Ishikawa (cell line): ENCODE data around the gene SLC17A9.

Experiments
- CEBPB ChIP-seq: IDR thresholded peaks from 2 replicates; pipeline ENCODE4 v1.6.1; 2012
- CREB1 ChIP-seq: IDR thresholded peaks from 2 replicates; pipeline ENCODE4 v1.6.1; 2012; ENCODE audit warnings: low read depth
- EP300 ChIP-seq: IDR thresholded peaks from 2 replicates; pipeline ENCODE4 v1.6.1; 2012; ENCODE audit warnings: borderline replicate concordance
- FOXM1 ChIP-seq: IDR thresholded peaks from 2 replicates; pipeline ENCODE4 v1.6.1; 2012; ENCODE audit warnings: low read depth, borderline replicate concordance
- RAD21 ChIP-seq: IDR thresholded peaks from 2 replicates; pipeline ENCODE4 v1.6.1; 2012; ENCODE audit warnings: low read depth
- TAF1 ChIP-seq: IDR thresholded peaks from 2 replicates; pipeline ENCODE4 v1.6.1; 2012; ENCODE audit warnings: low read depth, mild to moderate bottlenecking
- TCF12 ChIP-seq: IDR thresholded peaks from 2 replicates; pipeline ENCODE4 v1.6.1; 2012; ENCODE audit warnings: low read depth
- TEAD4 ChIP-seq: IDR thresholded peaks from 2 replicates; pipeline ENCODE4 v1.6.1; 2012
- YY1 ChIP-seq: IDR thresholded peaks from 2 replicates; pipeline ENCODE4 v1.6.1; 2012; ENCODE audit warnings: low read depth
- ZBTB7A ChIP-seq: IDR thresholded peaks from 2 replicates; pipeline ENCODE4 v1.6.1; 2012; ENCODE audit warnings: low read depth
- TF ChIP-seq, protein P1 (sequence below): IDR thresholded peaks from 2 replicates; pipeline ENCODE4 v1.6.1; 2012; ENCODE audit warnings: low read depth, mild to moderate bottlenecking
- TF ChIP-seq, protein P2 (sequence below): IDR thresholded peaks from 2 replicates; pipeline ENCODE4 v1.6.1; 2012
- TF ChIP-seq, protein P3 (sequence below): IDR thresholded peaks from 2 replicates; pipeline ENCODE4 v1.6.1; 2012

DNA sequence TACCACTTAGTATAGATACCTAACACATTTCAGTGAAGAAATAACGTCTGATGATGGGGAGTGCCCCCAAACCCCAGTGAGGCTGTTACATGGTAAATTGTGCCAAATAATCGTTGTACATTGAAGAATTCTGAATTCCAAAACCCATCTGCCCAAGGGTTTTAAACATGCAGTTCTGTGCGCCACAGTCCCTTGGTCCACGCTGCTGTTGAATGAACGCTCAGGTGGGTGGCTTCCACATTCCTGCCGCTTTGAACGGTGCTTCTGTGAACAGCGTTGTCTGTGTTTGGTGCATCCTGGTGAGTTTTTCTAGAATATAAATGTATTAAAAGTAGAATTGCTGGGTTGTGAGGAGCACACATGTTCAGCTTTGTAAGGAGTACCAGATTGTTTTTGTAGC is 11.6 kb upstream of the SLC17A9 start:
- TF ChIP-seq, protein P1, sequence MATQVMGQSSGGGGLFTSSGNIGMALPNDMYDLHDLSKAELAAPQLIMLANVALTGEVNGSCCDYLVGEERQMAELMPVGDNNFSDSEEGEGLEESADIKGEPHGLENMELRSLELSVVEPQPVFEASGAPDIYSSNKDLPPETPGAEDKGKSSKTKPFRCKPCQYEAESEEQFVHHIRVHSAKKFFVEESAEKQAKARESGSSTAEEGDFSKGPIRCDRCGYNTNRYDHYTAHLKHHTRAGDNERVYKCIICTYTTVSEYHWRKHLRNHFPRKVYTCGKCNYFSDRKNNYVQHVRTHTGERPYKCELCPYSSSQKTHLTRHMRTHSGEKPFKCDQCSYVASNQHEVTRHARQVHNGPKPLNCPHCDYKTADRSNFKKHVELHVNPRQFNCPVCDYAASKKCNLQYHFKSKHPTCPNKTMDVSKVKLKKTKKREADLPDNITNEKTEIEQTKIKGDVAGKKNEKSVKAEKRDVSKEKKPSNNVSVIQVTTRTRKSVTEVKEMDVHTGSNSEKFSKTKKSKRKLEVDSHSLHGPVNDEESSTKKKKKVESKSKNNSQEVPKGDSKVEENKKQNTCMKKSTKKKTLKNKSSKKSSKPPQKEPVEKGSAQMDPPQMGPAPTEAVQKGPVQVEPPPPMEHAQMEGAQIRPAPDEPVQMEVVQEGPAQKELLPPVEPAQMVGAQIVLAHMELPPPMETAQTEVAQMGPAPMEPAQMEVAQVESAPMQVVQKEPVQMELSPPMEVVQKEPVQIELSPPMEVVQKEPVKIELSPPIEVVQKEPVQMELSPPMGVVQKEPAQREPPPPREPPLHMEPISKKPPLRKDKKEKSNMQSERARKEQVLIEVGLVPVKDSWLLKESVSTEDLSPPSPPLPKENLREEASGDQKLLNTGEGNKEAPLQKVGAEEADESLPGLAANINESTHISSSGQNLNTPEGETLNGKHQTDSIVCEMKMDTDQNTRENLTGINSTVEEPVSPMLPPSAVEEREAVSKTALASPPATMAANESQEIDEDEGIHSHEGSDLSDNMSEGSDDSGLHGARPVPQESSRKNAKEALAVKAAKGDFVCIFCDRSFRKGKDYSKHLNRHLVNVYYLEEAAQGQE: no peak
- no peak for TF ChIP-seq EP300
- TF ChIP-seq, protein P2, sequence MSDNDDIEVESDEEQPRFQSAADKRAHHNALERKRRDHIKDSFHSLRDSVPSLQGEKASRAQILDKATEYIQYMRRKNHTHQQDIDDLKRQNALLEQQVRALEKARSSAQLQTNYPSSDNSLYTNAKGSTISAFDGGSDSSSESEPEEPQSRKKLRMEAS: no peak
- TF ChIP-seq, protein P3, sequence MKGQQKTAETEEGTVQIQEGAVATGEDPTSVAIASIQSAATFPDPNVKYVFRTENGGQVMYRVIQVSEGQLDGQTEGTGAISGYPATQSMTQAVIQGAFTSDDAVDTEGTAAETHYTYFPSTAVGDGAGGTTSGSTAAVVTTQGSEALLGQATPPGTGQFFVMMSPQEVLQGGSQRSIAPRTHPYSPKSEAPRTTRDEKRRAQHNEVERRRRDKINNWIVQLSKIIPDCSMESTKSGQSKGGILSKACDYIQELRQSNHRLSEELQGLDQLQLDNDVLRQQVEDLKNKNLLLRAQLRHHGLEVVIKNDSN: no peak
- TF ChIP-seq RAD21: no peak
- no peak for TF ChIP-seq TCF12
- TF ChIP-seq CEBPB: no peak
- TF ChIP-seq ZBTB7A: no peak
- no peak for TF ChIP-seq TAF1
- TF ChIP-seq YY1: no peak
- no peak for TF ChIP-seq FOXM1
- TF ChIP-seq CREB1: no peak
- TF ChIP-seq TEAD4: no peak
